SKM-1 (cell line): Measurements from ENCODE around the gene INSYN1.

Experiments
- DNase-seq: peaks from one replicate; lab custom pipeline; 2025; ENCODE audit not compliant: unreplicated experiment; lab: John Stamatoyannopoulos, UW

INSYN1 gene

DNA sequence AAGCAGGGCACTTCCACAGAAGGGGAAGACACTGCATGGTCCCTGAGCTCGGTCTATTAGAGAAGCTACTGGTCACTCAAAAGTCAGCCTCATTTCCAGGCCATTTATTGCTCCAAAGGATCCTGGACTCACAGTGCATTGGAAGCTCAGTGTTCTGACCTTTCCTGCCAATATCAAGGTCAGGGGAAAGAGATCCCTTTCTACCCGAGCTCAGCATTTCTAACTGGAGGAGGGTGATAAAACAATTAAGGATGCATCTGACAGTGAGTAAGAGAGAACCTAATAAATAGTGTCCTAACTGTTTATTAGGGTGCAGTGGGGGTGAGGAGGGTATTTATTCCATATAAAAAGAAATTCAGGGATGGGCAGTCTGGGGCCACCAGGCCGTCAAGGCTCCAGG, 26.8 kb upstream of the INSYN1 start:
- no peak for DNase-seq

DNA sequence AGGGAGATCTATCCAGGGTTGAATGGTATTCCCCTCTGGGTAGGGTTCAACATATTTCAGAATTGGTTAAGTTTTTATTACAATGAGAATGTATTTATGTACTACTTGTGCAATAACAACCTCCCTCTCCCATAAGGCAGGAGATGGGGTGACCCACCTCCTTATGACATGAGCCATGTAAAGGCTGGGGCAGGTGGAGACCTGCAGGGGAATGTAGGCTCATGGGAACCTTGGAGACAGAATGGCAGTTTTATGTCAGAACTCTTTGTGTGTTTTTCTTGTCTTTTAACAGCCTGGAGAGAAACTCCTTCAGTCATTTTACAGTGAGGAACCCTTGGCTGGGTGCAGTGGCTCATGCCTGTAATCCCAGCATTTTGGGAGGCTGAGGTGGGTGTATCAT, 24.6 kb upstream of the INSYN1 start:
- no peak for DNase-seq

DNA sequence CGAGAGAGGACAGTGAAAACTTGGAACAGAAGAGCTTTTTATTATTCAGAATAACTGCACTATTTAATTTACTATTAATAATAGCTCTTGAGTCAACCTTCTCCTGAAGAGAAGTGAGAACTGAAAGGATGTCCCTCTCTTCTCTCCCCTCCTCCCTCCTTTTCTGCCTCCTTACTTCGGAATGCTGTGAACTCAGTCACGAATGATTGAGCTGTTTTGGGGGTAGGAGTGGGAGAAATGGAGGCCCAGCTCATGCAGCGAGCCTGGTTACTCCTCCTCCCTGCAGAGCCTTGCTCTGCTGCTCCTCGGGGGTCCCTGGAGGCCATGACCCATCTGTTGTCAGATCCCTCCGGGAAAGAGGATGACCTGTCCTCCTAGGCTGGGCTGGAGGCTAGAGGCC, 20.3 kb upstream of the INSYN1 start:
- no peak for DNase-seq

DNA sequence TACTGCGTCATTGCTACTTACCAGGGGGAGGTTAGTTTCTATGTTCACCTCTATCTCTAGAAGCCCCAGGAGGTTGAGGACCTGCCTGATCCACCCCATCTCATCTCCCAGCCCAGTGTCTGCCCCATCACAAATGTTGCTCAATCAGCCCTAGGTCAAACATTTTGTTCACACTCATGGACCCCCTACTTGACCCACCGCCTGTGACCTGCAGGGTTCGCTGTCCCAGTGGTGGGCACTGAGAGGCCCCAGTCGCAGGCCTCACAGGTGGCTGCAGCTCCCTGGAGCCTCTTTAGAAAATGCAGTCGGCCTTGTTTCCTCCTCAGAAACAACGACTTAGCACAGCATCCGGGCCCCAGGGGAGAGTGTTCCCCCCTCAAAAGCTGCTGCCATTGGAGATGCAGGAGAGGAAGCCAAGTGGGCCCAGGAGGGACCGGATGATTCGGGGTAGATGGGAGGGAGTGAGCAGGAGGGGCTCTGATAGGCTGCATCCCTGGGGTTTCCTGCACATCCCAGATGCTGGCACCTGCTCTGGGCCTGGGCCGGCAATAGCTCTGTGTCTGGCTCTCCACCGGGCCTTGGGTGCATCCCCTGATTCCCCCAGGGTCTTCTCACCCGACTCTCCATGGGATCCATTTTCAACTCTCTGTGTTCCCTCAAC, 18.4 kb upstream of the INSYN1 start:
- DNase-seq = no peak

DNA sequence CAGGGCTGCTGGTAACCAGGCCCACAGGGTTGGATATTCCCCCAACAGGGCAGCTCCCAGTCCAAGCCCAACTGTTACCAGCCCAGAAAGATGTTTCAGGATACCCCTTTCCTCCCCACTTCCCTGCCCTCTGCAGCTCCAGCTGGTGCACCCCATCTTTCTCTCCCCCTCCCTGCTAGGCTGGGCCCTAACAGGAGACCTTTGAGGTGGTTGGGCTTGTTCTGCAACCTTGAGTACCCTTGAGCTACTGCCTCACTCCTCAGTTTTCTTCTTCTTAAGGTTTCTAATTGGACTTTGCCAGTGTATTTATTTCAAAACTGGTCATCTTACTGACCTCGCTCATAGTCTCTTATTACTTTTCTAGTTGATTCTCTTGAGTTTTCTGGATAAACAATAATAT, 16.9 kb upstream of the INSYN1 start:
- DNase-seq = no peak

DNA sequence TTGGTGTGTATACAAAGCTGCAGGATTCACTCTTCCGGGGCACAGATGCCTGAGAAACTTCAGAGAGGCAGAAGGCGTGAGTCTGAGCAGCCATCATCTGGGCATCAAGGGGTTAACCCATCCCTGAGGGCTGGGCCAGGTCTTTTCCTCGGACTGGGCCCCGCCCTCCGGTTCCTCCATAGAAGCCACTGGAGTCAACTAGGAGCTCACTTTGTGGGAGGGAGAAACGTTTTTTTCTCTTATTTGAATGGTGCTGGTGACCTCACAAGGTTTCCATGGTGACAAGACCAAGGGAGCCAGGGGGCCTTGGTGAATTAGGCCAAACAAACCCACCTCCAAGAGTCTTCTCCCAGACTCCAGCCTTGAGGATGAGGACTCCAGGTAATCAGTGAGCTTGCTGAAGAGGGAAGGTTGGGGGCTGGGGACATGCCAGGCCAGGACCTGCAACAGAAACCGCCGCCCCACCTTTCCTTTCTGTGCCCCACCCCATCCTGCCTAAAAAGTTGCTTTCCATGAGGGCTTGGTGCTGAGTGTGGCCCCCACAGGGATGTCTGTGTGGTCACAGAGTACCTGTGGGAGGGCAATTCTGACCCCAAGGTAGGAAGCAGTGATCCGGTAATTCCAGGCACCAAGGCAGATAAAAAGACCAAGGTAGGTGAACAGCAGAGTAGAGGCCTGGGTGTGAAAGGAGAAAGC, 14.8 kb upstream of the INSYN1 start:
- DNase-seq = no peak

DNA sequence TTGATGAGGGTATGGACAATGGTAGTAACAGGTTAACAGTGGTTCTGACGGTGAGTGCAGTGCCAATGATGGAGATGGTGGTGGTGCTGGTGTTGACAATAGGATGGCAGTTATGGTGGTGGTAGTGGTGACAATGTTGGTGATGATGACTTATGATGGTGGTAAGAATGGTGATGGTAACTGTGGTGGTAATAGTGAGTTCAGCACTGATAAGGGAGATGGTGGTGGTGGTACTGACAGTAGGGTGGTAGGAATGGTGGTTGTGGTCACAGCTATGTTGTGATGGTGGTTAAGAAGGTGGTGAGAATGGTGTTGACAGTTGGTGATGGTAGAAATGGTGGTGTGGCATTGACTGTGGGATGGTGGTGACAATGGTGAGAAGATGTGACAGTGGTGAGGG, 13.4 kb upstream of the INSYN1 start:
- DNase-seq = no peak

DNA sequence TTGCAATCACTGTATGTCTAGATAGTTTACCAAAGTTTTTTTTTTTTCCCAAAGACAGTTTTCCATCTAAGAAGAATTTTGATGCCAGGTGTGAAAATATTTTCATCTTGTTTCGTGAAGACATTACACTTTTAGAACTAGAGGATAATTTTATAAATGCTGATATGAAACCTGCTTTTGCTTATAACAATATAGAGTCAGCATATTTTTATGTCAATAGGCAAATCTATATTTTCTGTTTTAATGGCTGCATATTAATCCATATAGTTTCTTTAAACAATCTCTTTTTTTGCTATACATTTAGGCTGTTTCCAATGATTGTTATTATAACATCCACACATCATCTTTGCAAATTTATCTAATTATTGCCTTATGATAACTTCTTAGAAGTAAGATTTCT, 12.6 kb upstream of the INSYN1 start:
- DNase-seq = no peak

DNA sequence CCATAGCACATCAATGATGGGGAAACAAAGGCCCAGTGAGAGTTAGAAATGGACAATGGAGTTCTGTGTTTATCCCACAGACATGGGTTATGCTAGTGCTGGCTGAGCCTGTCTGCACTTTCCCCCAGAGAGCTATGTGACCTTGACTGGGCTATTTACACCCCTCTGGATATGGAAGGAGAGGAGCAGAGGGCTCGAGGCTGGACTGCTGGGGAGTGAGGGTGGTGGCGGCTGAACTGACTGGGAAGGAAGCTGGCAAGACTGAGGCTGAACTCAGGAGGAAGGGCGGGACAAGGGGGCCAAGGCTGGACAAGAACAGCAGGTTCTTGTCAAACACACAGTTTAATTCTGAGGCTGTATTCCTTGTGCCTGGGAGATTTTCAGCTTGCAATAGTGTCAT, 10.8 kb upstream of the INSYN1 start:
- DNase-seq = no peak

DNA sequence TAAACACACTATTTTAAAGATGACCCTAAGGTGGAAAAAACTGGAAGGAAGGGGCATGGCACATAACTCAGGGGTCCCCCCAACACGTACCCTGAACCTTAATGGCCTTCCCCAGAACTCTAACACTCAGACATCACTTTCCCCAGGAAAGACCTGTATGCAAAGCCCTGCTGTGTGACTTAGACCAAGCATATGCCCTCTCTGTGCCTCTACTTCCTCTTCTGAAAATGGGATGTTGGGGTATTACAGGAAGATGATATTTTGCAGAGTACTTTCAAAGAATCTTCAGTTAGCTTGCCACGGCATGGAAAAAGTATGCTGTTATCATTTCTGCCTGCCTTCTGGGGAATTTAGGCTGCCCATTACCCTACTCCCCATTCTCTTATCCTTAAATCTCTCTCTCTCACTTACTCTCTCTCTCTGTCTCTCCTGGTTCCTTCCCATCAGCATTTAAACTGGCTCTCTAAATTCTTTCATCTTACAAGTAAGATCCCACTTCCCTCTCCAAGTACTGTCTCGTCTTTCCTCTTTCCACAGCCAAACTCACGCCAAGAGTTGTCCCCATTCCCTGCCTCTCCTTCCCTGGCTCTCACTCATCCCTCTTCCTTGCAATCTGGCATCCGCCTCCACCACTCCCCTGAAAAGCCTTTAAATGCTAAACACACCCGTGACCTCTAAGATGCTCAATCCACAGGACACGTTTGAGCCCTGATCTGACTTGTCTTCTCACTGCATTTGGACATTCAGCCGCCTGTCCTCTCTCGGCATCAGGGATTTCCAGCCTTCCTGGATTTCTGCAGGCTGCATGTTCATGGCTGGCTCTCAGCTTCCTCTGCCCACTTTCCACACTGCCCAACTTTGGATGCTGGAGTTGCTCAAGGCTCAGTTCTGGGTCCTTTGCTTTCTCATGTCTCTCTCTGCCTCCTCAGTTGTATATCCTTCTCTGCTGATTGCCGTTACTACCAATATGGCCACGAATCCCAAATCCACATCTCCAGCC, 7.5 kb upstream of the INSYN1 start:
- no peak for DNase-seq

DNA sequence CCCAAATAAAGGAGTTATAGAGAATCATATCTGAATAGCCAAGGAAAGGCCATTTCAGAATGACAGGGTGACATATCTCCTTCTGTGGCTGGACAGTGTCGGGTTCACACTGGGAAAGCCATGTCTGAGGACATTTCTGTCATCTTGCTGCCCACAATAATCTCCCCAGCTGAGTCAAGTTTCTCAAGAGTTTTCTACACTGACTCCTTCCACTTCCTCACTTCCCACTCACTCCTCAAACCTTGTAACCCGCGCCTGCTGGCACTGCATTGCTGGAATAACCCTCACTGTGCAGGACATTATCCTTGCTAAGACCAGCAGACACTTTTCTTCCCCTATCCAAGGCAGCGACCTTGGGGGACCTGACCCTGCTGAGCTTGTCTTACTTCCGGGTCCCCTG, 5.3 kb upstream of the INSYN1 start:
- DNase-seq = no peak

DNA sequence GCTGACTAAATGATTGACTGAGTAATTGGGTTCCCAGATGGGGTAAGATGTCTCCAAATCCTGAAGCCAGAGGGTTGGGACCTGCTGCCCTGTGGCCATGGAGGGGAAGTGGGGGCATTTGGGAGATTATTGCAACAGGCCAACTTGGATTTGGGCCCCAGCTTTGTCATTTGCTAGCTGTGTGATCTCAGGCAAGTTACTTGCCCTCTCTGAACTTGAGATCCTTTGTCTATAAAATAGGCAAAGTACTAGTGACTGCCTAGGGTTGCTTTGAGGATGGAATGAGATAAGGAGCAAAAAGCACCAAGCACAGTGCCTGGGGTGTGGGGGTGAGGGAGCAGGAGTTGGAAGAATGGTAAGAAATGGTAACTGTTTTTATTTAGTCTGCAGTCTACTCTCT, 4.4 kb upstream of the INSYN1 start:
- DNase-seq = no peak

DNA sequence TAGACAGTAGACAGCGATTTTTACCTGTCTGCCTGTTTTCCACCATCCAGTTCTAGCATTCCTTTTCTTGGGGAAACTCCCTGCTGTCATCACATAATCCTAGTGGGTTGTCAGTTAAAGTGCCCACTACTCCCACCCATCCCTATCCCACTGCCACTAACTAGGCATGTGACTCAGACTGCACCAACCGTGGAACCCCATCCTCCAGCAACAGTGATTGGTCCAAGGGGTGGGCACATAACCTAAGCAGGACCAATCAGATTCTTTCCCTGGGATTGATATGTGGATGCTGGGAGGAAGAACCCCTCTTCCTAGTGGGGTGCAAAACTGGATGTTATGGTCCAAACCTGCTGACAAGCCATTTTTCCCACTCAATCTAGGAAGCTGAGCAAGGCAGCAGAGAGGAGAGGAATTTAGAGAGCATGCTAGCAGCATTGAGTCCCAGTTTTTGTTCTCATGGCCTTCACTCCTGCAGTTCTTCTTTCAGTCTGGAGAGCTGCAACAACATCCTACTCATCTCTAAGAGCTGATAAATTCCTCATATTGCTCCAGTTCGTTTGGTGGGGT, 3.9 kb upstream of the INSYN1 start:
- DNase-seq = no peak

DNA sequence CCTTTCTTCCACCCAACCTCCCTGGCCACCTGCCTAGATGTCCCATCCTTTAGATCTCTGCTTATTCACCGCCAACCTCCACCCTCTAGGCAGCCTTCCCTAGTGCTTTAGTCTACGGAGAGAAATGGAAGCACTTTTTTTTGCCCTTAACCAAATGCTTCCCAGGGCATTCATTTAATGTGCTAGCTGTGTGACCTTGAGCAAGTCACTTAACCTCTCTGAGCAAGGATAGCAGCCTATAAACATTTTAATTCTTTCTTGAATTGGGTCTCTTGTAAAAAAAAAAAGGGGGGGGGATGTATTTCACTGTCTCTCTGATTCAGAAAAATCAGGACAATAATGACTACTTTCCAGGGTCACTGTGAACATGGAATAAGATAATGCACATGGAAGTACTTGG, 3.2 kb upstream of the INSYN1 start:
- DNase-seq = no peak

DNA sequence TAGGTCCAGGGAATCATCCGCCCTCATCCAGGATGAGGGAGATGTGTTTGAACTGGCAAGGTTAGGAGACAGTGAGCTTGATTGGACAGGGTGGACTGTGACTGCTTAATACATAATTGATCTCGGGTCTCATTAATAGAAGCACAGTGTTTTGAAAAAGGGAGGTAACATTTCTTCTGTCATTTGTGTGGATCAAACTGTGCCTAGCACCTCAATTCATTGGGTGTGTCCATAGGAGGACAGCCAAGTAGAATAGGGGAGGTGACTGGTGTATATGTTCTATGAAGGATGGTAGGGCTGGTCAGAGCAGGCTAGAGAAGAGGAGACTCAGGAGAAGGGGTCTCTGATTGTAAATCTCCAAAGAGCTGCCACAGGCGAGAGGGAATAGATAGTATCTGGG, 2.8 kb upstream of the INSYN1 start:
- DNase-seq = no peak

DNA sequence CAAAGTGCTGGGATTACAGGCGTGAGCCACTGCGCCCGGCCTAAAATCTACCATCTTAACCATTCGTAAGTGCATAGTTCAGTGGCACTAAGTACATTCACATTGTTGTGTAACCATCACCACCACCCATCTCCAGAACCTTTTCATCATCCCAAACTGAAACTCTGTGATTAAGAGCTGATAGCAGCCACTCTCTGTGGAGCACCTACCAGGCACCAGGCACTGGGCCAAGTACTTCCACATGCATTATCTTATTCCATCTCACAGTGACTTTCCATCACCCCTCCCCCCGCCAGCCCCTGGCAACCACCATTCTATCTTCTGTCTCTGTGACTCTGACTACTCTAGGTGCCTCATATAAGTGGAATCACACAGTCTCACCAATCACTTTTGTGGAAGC, 2.3 kb upstream of the INSYN1 start:
- DNase-seq = no peak

DNA sequence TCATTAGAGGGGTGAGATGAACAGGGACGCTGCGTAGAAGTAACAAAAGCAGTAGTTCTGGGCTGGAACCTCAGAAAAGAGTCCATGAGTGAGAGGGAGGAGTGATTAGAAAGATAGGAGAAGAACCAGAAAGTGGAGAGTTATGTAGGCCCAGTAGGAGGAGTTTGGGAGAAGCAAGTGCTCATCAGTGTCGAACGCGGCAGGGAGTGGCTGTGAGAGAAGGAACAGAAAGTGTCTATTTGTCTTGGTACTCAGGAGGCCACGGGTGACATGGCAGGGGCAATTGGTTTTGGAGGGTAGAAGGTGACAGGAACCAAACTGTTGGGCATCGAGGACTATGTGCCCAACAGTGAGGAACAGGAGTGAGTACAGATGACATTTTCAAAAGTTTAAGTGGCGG, 1.3 kb upstream of the INSYN1 start:
- no peak for DNase-seq

DNA sequence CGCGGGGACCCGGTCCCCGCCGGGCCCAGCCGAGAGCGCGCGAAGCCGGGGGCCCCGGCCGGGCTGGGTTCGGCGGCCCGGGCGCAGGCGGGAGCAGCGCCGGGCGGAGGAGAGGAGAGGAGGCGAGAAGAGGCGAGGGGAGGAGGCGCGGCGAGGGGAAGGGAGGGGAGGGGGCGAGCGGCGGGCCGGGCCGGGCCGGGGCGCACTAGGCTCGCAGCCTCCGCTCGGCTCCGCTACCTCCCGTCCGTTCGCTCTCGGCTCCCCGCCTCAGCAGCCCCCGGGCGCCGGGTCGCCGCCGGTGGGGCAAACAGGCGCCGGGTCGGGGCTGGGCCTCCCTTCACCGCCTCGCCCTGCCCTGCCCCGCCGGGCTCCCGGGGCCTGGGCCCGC, 351 bp downstream of the INSYN1 start:
- DNase-seq = no peak

DNA sequence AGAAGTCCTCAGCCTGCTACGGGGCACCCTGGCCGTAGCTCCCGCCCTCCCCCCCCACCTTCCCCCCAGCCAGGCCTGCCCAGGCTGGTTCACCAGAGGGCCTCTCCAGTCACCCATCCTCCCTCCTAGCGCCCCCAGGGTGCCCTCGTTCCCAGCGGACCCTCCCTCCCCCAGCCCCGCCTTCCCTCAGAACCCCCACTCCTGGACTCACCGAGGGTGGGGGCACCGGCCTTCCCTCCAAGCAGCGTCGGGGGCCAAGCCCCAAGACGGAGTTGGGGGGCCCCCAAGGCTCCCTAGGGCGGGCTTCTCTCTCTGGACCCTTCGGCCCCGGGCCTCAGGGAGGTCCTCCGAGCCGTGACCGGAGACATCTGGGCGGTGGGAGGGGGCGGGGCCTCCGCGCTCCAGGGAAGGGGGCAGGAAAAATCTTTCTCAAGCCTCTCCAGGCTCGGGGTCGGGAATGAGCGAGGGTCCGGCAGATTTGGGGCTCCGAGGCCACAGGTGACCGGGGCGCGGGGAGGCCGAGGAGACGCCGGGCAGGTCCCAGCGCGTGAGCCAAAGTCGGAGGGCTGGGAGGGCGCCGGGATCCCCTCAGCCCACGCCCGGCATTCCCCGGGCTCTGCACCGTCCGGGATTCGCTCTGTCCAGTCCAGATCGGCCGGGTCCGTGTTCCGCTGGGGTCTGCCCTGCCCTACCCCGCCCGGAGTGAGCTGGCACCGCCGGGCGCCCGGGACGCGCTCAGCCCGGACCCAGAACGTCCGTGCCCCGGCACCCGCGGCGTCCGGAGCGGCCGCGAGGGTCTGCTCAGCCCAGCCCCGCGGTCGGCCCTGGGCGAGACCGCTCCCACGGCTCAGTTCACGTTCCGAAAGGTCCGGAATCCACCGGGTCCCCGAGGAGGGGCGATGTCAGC, 999 bp downstream of the INSYN1 start:
- DNase-seq = no peak

DNA sequence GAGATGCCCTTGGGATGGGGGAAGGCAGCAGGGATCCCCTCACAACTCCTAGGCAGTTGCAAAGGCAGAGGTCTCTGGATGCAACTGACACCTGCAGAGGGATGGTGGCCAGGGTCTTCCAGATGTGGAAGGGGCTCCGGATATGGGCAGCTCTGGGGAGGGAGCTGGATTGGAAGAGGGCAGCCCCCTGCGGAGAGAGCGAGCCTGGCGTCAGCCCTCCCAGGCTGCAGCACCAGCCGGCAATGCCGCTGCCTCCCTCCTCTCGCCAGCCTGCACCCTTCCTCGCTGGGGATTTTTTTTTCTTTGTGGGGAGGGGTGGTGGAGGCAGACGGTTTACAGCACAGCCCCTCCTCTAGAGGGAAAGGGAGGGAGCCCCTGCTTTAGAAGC, 1.6 kb downstream of the INSYN1 start:
- DNase-seq = no peak

DNA sequence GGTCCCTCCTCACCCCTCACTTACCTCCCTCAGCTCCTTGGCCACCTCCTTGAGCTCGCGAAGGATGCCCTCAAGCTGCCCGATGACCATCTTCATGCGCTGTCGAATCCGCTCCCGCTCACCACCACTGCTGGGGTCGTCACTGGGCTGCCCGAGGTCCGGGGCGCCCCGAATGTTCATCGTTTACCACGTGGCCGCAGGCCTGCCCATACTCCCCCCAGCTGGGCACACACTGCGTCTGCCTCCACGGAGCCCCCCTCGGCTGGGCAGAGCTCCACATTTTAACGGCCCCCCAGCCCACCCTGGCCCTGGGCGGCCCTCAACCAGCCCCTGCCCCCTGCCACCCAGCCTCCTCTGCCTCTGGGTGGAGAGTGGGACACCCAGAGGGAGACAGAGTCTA, 2.2 kb downstream of the INSYN1 start:
- no peak for DNase-seq
